ENCODE measurements around the gene TIGD3. TPM values are rescaled to one million over a fixed set of nuclear protein-coding genes. Genes with fewer than 3 reads are reported as not detected.

TIGD3 gene
- total and polyA plus RNA-seq, 2 donors (not counting 3 experiments of a cell fraction or from before 2014, with no cell fraction given) = 0.18 to 0.27 TPM

DNA sequence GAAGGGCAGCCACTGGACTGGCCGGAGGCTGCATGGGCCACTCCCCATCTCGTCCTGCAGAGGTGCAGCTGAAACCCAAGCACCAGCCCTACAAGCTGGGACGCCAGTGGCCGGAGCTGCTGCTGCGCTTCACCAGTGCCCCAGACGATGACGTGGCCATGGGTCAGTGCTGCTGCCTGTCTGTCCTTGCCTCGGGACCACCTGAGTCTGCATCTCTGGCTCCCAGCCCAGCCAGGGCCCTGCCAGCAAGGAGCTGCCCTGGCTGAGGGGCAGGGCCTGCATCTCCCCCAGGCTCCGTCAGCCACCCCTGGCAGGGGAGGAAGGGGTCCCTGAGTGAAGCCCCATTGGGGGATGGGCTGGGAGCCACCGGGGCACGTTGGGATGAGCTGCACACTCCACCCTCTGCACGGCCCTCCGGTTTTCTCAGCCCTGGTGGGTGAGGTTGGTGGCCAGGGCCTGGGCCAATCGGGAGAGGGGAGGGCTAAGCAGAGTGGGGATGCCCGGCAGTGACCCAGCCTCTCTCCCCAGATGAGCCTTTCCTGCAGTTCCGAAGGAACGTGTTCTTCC, 39.0 kb downstream of the TIGD3 start:
- H3K9me3 ChIP-seq (replicated peaks; ENCODE audit: control insufficient read depth, insufficient read depth, low read length) = no peaks in the 10 kb centered on the region
- intact Hi-C loops (cut with micrococcal nuclease) (no loop called here), dilution Hi-C loops (cut with MboI; ENCODE audit: extremely low pct_ligation_motif_present, low sequenced_read_pairs) (no loop called here)
- H3K27me3 ChIP-seq (ENCODE audit: control insufficient read depth in 2 of 2, insufficient read depth in 2 of 2, low read length in 2 of 2) = no peaks in the 10 kb centered on the region
- peaks cover 26% of the 10 kb centered on the region for H3K4me1 ChIP-seq (ENCODE audit: control insufficient read depth, extremely low read depth, insufficient read depth, low read length)
- no peak overlapping the region for H3K4me2 ChIP-seq (ENCODE audit: insufficient read depth, low read length)
- no peak overlapping the region for H3K4me3 ChIP-seq (replicated peaks in 1 of 3; ENCODE audit: insufficient read depth in 1 of 3, low read depth in 1 of 3, low read length in 3 of 3)
- BruUV-seq (replicated peaks) = no TSS peak
- peaks cover 49% of the 10 kb centered on the region for H3K79me2 ChIP-seq (ENCODE audit: control insufficient read depth, insufficient read depth, low read length)
- ChIA-PET POLR2A (no interaction called here), CTCF (interaction anchor here (1.2 kb wide), 1 partner anchor 23 kb away, joined by 3 read pairs; no protein-coding TSS in a partner anchor)
- no peaks in the 10 kb centered on the region for H3K9me1 ChIP-seq (replicated peaks; ENCODE audit: control insufficient read depth, extremely low read depth, insufficient read depth, low read length)
- no peak overlapping the region for H2AFZ ChIP-seq (ENCODE audit: low read depth, low read length)
- DNase-seq (ENCODE audit: low read depth, low spot score) = no peak
- H3K9ac ChIP-seq (replicated peaks; ENCODE audit: extremely low read depth, insufficient read depth, low read length) = no peak overlapping the region
- no peaks in the 10 kb centered on the region for H4K20me1 ChIP-seq (replicated peaks; ENCODE audit: control insufficient read depth, extremely low read depth, insufficient read depth, low read length)
- TF ChIP-seq CTCF (IDR thresholded peaks at IDR 0.05; ENCODE audit: extremely low read depth in 1 of 2, insufficient read depth in 1 of 2, low read depth in 1 of 2, low read length in 2 of 2) (no peak), JUN (IDR thresholded peaks at IDR 0.05; ENCODE audit: borderline replicate concordance, insufficient read depth, insufficient read length, low read depth) (no peak), POLR2A (IDR thresholded peaks at IDR 0.05; ENCODE audit: low read depth, low read length) (no peak), MYC (IDR thresholded peaks at IDR 0.05; ENCODE audit: low read depth, low read length) (no peak), EZH2 (IDR thresholded peaks at IDR 0.05; ENCODE audit: borderline replicate concordance, low read depth, low read length, severe bottlenecking) (no peak), MAX (IDR thresholded peaks at IDR 0.05; ENCODE audit: insufficient read depth, insufficient read length) (no peak), FOS (IDR thresholded peaks at IDR 0.05; ENCODE audit: borderline replicate concordance, insufficient read depth, low read length) (no peak), POLR2AphosphoS5 (IDR thresholded peaks at IDR 0.05; ENCODE audit: insufficient read depth, low read depth, low read length) (no peak), GATA2 (IDR thresholded peaks at IDR 0.05; ENCODE audit: insufficient read depth, insufficient read length, low read depth, low read length) (no peak)
- FAIRE-seq = no peak
- H3K36me3 ChIP-seq (ENCODE audit: control insufficient read depth in 2 of 2, extremely low read depth in 1 of 2, insufficient read depth in 2 of 2, low read length in 2 of 2) = peaks cover 10 to 43% of the 10 kb centered on the region in 2 experiments
- H3K27ac ChIP-seq (ENCODE audit: insufficient read depth, low read depth, low read length) = no peak overlapping the region

All from endothelial cell of umbilical vein (primary cell).